Fibroblast of lung (primary cell): ENCODE results near the gene RAPGEF5. TPM values are rescaled to one million over a fixed set of nuclear protein-coding genes. Genes with fewer than 3 reads are reported as not detected.

Experiments used
- DNase-seq, 2 donors: peaks; one replicate each; pipeline versions ENCODE4 v3.0.0 to v3.0.0-alpha.2; 2010; ENCODE audit warnings: low read depth in 2 of 2
- H2AFZ ChIP-seq: 2 replicates; pipeline ENCODE4 v1.5.1; 2012; ENCODE audit warnings: low read length, control low read depth, inconsistent platforms
- H3K27ac ChIP-seq: 2 replicates; pipeline ENCODE4 v1.5.1; 2011; ENCODE audit warnings: low read length, control low read depth; ENCODE audit not compliant: insufficient read depth
- H3K27me3 ChIP-seq: 2 replicates; pipeline ENCODE4 v1.5.1; 2011; ENCODE audit warnings: mild to moderate bottlenecking, low read length; ENCODE audit not compliant: control insufficient read depth, insufficient read depth
- H3K36me3 ChIP-seq: 2 replicates; pipeline ENCODE4 v1.5.1; 2011; ENCODE audit warnings: low read length; ENCODE audit not compliant: control insufficient read depth, insufficient read depth
- H3K4me1 ChIP-seq: 2 replicates; pipeline ENCODE4 v1.5.1; 2011; ENCODE audit warnings: low read length; ENCODE audit not compliant: control insufficient read depth, insufficient read depth; ENCODE audit errors: extremely low read depth
- H3K4me2 ChIP-seq: 2 replicates; pipeline ENCODE4 v1.5.1; 2011; ENCODE audit warnings: low read length, control low read depth; ENCODE audit not compliant: insufficient read depth; ENCODE audit errors: extremely low read depth
- H3K4me3 ChIP-seq, 4 experiments: fragments of 200-600 bp in 1 of 4; sonication (generic) in 1 of 4; replicated peaks in 1 of 4; 2 replicates each; pipeline ENCODE4 v1.5.1; 2011 to 2016; ENCODE audit warnings: low read length in 4 of 4, low read depth in 3 of 4, mild to moderate bottlenecking in 3 of 4, control low read depth in 2 of 4, inconsistent platforms in 1 of 4, mixed read lengths in 1 of 4; ENCODE audit not compliant: insufficient read depth in 1 of 4; ENCODE audit errors: control extremely low read depth in 1 of 4
- H3K79me2 ChIP-seq: 2 replicates; pipeline ENCODE4 v1.5.1; 2012; ENCODE audit warnings: mild to moderate bottlenecking, low read length, inconsistent platforms; ENCODE audit not compliant: control insufficient read depth, insufficient read depth
- H3K9ac ChIP-seq: 2 replicates; pipeline ENCODE4 v1.5.1; 2011; ENCODE audit warnings: mild to moderate bottlenecking, low read length, control low read depth; ENCODE audit not compliant: insufficient read depth
- H3K9me3 ChIP-seq: 2 replicates; pipeline ENCODE4 v1.5.1; 2012; ENCODE audit warnings: low read depth, low read length; ENCODE audit not compliant: control insufficient read depth, insufficient read depth
- H4K20me1 ChIP-seq: 2 replicates; pipeline ENCODE4 v1.5.1; 2011; ENCODE audit warnings: low read length; ENCODE audit not compliant: control insufficient read depth, insufficient read depth; ENCODE audit errors: extremely low read depth
- EZH2 ChIP-seq: IDR thresholded peaks from 2 replicates; pipeline ENCODE4 v1.5.1; 2012; ENCODE audit warnings: low read length, control low read depth, mild to moderate bottlenecking; ENCODE audit errors: missing control alignments
- polyA plus RNA-seq, 2 donors: library from polyadenylated mRNA; depleted of rRNA in 1 of 2; stranded (reverse) in 1 of 2; unstranded in 1 of 2; fragments of >200 nt; gene quantifications; 2 replicates each; pipeline ENCODE4 v1.2.1, GENCODE V29; 2011 to 2012; ENCODE audit warnings: missing spikeins in 1 of 2
- total RNA-seq: library from RNA; depleted of rRNA; stranded (reverse); fragments of >200 nt; gene quantifications from 2 replicates; pipeline ENCODE4 v1.2.1, GENCODE V29; 2014
- TF ChIP-seq, protein P1 (sequence below), 2 donors: IDR thresholded peaks in 1 of 2; conservative IDR thresholded peaks in 1 of 2; 1 replicate in 1 of 2; 2 replicates in 1 of 2; pipeline ENCODE4 v1.5.1; 2011 to 2012; ENCODE audit warnings: low read length in 2 of 2, control low read depth in 1 of 2, inconsistent platforms in 1 of 2, low read depth in 1 of 2, mild to moderate bottlenecking in 1 of 2

The RAPGEF5 gene
- total and polyA plus RNA-seq, 2 donors (not counting 1 experiment from before 2014, with no cell fraction given), result 1.4 to 1.5 TPM

DNA sequence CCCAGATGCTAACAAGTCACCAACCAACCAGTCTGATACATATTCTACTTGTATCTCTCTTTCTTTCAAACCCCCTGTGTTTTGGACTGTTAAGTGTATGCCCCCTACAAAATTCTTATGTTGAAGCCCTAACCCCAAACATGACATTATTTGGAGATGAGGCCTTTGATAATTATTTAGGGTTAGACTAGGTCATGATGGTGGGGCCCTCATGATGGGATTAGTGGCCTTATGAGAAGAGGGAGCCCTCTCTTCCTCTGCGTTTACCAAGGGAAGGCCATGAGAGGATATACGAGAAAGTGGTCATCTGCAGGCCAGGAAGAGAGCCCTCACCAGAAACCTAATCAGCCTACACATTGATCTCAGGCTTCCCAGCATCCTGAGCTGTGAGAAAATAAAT is 2.5 kb downstream of the RAPGEF5 start:
- Histone ChIP-seq H3K36me3 (no peaks in the 10 kb centered on the region), H3K4me2 (no peak overlapping the region), H3K9me3 (no peaks in the 10 kb centered on the region), H3K4me1 (no peaks in the 10 kb centered on the region), H3K4me3 (no peak overlapping the region), H4K20me1 (no peaks in the 10 kb centered on the region), H2AFZ (no peak overlapping the region), H3K9ac (no peak overlapping the region), H3K79me2 (no peaks in the 10 kb centered on the region), H3K27ac (no peak overlapping the region), H3K27me3 (peaks cover 15% of the 10 kb centered on the region)
- TF ChIP-seq, protein P1, sequence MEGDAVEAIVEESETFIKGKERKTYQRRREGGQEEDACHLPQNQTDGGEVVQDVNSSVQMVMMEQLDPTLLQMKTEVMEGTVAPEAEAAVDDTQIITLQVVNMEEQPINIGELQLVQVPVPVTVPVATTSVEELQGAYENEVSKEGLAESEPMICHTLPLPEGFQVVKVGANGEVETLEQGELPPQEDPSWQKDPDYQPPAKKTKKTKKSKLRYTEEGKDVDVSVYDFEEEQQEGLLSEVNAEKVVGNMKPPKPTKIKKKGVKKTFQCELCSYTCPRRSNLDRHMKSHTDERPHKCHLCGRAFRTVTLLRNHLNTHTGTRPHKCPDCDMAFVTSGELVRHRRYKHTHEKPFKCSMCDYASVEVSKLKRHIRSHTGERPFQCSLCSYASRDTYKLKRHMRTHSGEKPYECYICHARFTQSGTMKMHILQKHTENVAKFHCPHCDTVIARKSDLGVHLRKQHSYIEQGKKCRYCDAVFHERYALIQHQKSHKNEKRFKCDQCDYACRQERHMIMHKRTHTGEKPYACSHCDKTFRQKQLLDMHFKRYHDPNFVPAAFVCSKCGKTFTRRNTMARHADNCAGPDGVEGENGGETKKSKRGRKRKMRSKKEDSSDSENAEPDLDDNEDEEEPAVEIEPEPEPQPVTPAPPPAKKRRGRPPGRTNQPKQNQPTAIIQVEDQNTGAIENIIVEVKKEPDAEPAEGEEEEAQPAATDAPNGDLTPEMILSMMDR (conservative IDR thresholded peaks at IDR 0.05 in 1 of 2, IDR thresholded peaks at IDR 0.05 in 1 of 2; ENCODE audit: low read depth in 1 of 2, low read length in 2 of 2), result no peak
- TF ChIP-seq EZH2, result no peak
- no peak for DNase-seq

DNA sequence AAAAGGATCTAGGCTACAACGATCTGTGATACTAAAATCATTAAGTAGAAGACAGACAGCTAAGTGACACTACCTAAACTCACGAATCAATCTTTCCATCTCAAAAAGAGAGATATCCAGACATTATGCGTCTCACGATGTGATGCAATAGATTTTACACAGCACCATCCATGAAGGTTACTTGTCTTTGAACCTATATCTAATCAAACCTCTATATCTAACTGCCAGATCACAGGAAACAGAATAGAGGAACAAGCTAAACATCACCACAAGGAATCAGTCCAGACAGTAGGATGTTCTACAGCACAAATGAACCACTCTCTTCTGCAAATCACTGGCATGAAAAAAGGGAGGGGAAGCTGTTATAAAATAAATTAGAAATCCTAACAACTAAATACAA is 4.1 kb downstream of the RAPGEF5 start:
- no peak overlapping the region for H3K4me2 ChIP-seq
- H4K20me1 ChIP-seq, result no peaks in the 10 kb centered on the region
- no peak overlapping the region for H3K4me3 ChIP-seq
- H3K79me2 ChIP-seq, result no peaks in the 10 kb centered on the region
- no peak overlapping the region for H3K27ac ChIP-seq
- H3K9ac ChIP-seq, result no peak overlapping the region
- H3K27me3 ChIP-seq, result peaks cover 15% of the 10 kb centered on the region
- no peak for DNase-seq
- no peak for TF ChIP-seq EZH2
- TF ChIP-seq, protein P1 (conservative IDR thresholded peaks at IDR 0.05 in 1 of 2, IDR thresholded peaks at IDR 0.05 in 1 of 2; ENCODE audit: low read depth in 1 of 2, low read length in 2 of 2), result no peak
- no peak overlapping the region for H2AFZ ChIP-seq
- H3K4me1 ChIP-seq, result no peaks in the 10 kb centered on the region
- no peaks in the 10 kb centered on the region for H3K36me3 ChIP-seq
- no peaks in the 10 kb centered on the region for H3K9me3 ChIP-seq

DNA sequence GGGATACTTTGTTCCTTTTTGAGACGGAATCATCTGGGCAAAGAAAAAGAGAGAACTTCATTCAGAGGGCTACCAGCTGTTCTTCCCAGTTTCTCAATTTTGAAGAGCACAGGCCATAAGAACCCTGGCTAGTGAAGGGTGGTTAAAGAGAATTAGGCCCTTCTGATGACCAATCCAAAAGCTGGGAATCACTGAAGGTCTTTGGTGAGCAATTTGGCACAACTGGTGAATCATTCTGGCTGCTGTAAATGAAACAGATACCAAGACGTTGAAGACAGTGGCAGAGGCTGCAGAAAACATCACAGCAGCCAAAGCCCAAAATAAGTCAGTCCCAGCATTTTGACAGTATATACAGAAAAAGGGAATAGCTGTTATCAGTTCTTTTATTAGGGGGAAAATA is 5.1 kb downstream of the RAPGEF5 start:
- DNase-seq, result peak in 1 of 2 donors; percentile 23

More for the DNA sequence above, 5.1 kb downstream of the RAPGEF5 start:
- Histone ChIP-seq H2AFZ (no peak overlapping the region), H3K36me3 (no peaks in the 10 kb centered on the region), H3K4me1 (no peaks in the 10 kb centered on the region), H3K4me2 (no peak overlapping the region), H3K27ac (no peak overlapping the region), H3K4me3 (no peak overlapping the region), H3K79me2 (no peaks in the 10 kb centered on the region), H3K27me3 (peaks cover 11% of the 10 kb centered on the region), H4K20me1 (no peaks in the 10 kb centered on the region), H3K9me3 (no peaks in the 10 kb centered on the region), H3K9ac (no peak overlapping the region)
- TF ChIP-seq EZH2, result no peak
- TF ChIP-seq, protein P1 (conservative IDR thresholded peaks at IDR 0.05 in 1 of 2, IDR thresholded peaks at IDR 0.05 in 1 of 2; ENCODE audit: low read depth in 1 of 2, low read length in 2 of 2), result no peak
